GM12874 (cell line): ENCODE data around the gene ARHGAP44.

Source experiments
- CTCF ChIP-seq: IDR thresholded peaks from 2 replicates; pipeline ENCODE4 v1.5.1; 2011; ENCODE audit warnings: low read depth, mild to moderate bottlenecking, control low read depth, low read length, moderate library complexity; ENCODE audit not compliant: insufficient read depth

The ARHGAP44 gene

GRCh38 chr17:12759090-12759489, 30.2 kb upstream of the ARHGAP44 start:
- TF ChIP-seq CTCF, result no peak

- TF ChIP-seq CTCF, result no peak
Measured at GRCh38 chr17:12765548-12765947, 23.8 kb upstream of the ARHGAP44 start.

GRCh38 chr17:12768255-12768654, 21.0 kb upstream of the ARHGAP44 start:
- no peak for TF ChIP-seq CTCF

GRCh38 chr17:12769981-12770380, 19.3 kb upstream of the ARHGAP44 start:
- no peak for TF ChIP-seq CTCF

GRCh38 chr17:12773153-12773552, 16.1 kb upstream of the ARHGAP44 start:
- no peak for TF ChIP-seq CTCF

GRCh38 chr17:12789075-12789480, 220 bp upstream of the ARHGAP44 start:
- no peak for TF ChIP-seq CTCF

- TF ChIP-seq CTCF, result no peak
Measured at GRCh38 chr17:12790249-12791106, 1.2 kb downstream of the ARHGAP44 start.
